GM12878 (cell line): ENCODE measurements around the gene SMTNL2. TPM values are rescaled to one million over a fixed set of nuclear protein-coding genes. Genes with fewer than 3 reads are reported as not detected.
A peak's percentile ranks its signal among the peaks of the same experiment; 100 is the strongest.
"Not testable (repeated sequence)": the region's sequence is repeated elsewhere in the genome, so short reads cannot be mapped to it uniquely, and the experiment has no call there.

ENCODE experiments used
- ATAC-seq: fragments of 200-7000 bp; cut with Tn5 transposase; 3 replicates; pipeline ENCODE4 v1.9.1; 2020; ENCODE audit warnings: mild to moderate bottlenecking, moderate library complexity
- BruUV-seq: library from RNA; stranded (reverse); fragments of 400-500 nt; replicated peaks from 2 replicates; lab custom pipeline; 2021; lab: Mats Ljungman, UMichigan
- CTCF ChIA-PET: fragments of 300-600 bp; sonication (Branson Sonifier 250); formaldehyde crosslinking; extraction: SDS; loops from one replicate; lab custom pipeline; 2021; ENCODE audit warnings: inconsistent platforms; lab: Yijun Ruan, JAX
- POLR2A ChIA-PET: fragments of 350-600 bp; formaldehyde crosslinking; extraction: SDS; loops from one replicate; lab custom pipeline; 2021; ENCODE audit warnings: inconsistent platforms; lab: Charles Lee
- RAD21 ChIA-PET: fragments of 300-600 bp; sonication (Branson Sonifier 250); formaldehyde crosslinking; loops from one replicate; lab custom pipeline; 2023; ENCODE audit warnings: antibody characterized with exemption; ENCODE audit not compliant: unreplicated experiment; lab: Charles Lee
- SMC1A ChIA-PET: fragments of 300-600 bp; sonication (Branson Sonifier 250); formaldehyde crosslinking; loops from one replicate; lab custom pipeline; 2023; ENCODE audit not compliant: unreplicated experiment, uncharacterized antibody; lab: Charles Lee
- DNase-seq: peaks from one replicate; pipeline ENCODE4 v3.0.0-alpha.2; 2011; ENCODE audit warnings: low read depth, low spot score
- FAIRE-seq: peaks from 3 replicates; lab custom pipeline; 2011; peaks lifted over from hg19 to GRCh38; lab: Jason Lieb, UNC
- H2AFZ ChIP-seq: 2 replicates; pipeline ENCODE4 v1.6.0; 2011; ENCODE audit warnings: low read depth, low read length, control low read depth; ENCODE audit not compliant: control insufficient read depth
- H3K27ac ChIP-seq: 2 replicates; pipeline ENCODE4 v1.5.1; 2011; ENCODE audit warnings: control low read depth; ENCODE audit not compliant: control insufficient read depth, insufficient read depth
- H3K27me3 ChIP-seq, 2 experiments: replicated peaks in 1 of 2; 2 replicates each; pipeline versions ENCODE4 v1.6.0 to v1.6.1; 2011; ENCODE audit warnings: low read length in 1 of 2; ENCODE audit not compliant: control insufficient read depth in 2 of 2, insufficient read depth in 2 of 2
- H3K36me3 ChIP-seq, 2 experiments: 2 replicates each; pipeline ENCODE4 v1.5.1; 2011; ENCODE audit warnings: low read length in 1 of 2; ENCODE audit not compliant: control insufficient read depth in 2 of 2, insufficient read depth in 2 of 2
- H3K4me1 ChIP-seq: 2 replicates; pipeline ENCODE4 v1.6.1; 2011; ENCODE audit warnings: mild to moderate bottlenecking, low read length, moderate library complexity, mixed read lengths; ENCODE audit not compliant: control insufficient read depth, insufficient read depth
- H3K4me2 ChIP-seq: 2 replicates; pipeline ENCODE4 v1.6.0; 2011; ENCODE audit warnings: control low read depth; ENCODE audit not compliant: control insufficient read depth, insufficient read depth
- H3K4me3 ChIP-seq: fragments of 200-600 bp; sonication (generic); 2 replicates; pipeline ENCODE4 v1.5.1; 2016
- H3K79me2 ChIP-seq: 2 replicates; pipeline ENCODE4 v1.6.0; 2011; ENCODE audit warnings: low read length; ENCODE audit not compliant: control insufficient read depth, insufficient read depth
- H3K9ac ChIP-seq: 2 replicates; pipeline ENCODE4 v1.8.0; 2011; ENCODE audit warnings: low read length, control low read depth, mixed read lengths; ENCODE audit not compliant: control insufficient read depth, insufficient read depth
- H3K9me3 ChIP-seq: replicated peaks from 3 replicates; pipeline ENCODE4 v1.5.1; 2011; ENCODE audit warnings: mild to moderate bottlenecking, low read length; ENCODE audit not compliant: control insufficient read depth, insufficient read depth
- H4K20me1 ChIP-seq: 2 replicates; pipeline ENCODE4 v1.6.0; 2011; ENCODE audit not compliant: control insufficient read depth, insufficient read depth
- BRCA1 ChIP-seq: IDR thresholded peaks from 2 replicates; pipeline ENCODE4 v1.6.1; 2011; ENCODE audit warnings: low read depth, low read length, improper control_type of control experiment
- NFXL1 ChIP-seq: fragments of 450-650 bp; IDR thresholded peaks from 2 replicates; pipeline ENCODE4 v1.6.1; 2017; ENCODE audit warnings: antibody characterized with exemption, mild to moderate bottlenecking, borderline replicate concordance
- NFYB ChIP-seq: IDR thresholded peaks from 2 replicates; pipeline ENCODE4 v1.6.1; 2011; ENCODE audit warnings: low read depth, mild to moderate bottlenecking, low read length, improper control_type of control experiment, moderate library complexity; ENCODE audit not compliant: insufficient read depth
- SMAD1 ChIP-seq: fragments of 450-650 bp; IDR thresholded peaks from 2 replicates; pipeline ENCODE4 v1.6.1; 2018; ENCODE audit warnings: mild to moderate bottlenecking, low read depth; ENCODE audit not compliant: partially characterized antibody
- SMAD5 ChIP-seq: IDR thresholded peaks from 2 replicates; pipeline ENCODE4 v1.6.1; 2016; ENCODE audit warnings: antibody characterized with exemption, low read depth
- WGBS: methylation state at CpG from one replicate; pipeline ENCODE4 v1.1.6; 2016; ENCODE audit warnings: low lambda C conversion rate; ENCODE audit not compliant: insufficient replicate concordance, insufficient coverage; ENCODE audit errors: missing lambda C conversion rate; 5-methylcytosine and 5-hydroxymethylcytosine counted together
- in situ Hi-C: fragments of 300-500 bp; cut with MboI; formaldehyde crosslinking; loops from 9 replicates; pipeline ENCODE4 v1.14.3; 2018; ENCODE audit warnings: mixed read lengths
- intact Hi-C: fragments of 100-400 bp; cut with micrococcal nuclease; formaldehyde crosslinking; loops from one replicate; pipeline ENCODE4 v1.14.2; 2022; ENCODE audit not compliant: unreplicated experiment
- polyA plus RNA-seq, 11 experiments: library from polyadenylated mRNA; depleted of rRNA in 4 of 11; unstranded in 6 of 11; stranded (reverse) in 5 of 11; fragments of >200 nt; fragmentation: Nextera tagmentation in 4 of 11; fragmentation: Illumina TruSeq in 1 of 11; extraction: Ambion mirVana in 4 of 11; extraction: Trizol in 1 of 11; gene quantifications; 1 replicate in 1 of 11; 2 replicates in 10 of 11; pipeline versions ENCODE4 v1.2.1 to v1.2.3, GENCODE V29; 2011 to 2016; ENCODE audit warnings: inconsistent platforms in 2 of 11, missing spikeins in 2 of 11, low read depth in 1 of 11
- total RNA-seq, 4 experiments: library from RNA; depleted of rRNA in 3 of 4; stranded (reverse); fragments of >200 nt in 3 of 4; fragmentation: Illumina TruSeq in 1 of 4; extraction: Trizol in 1 of 4; gene quantifications; 2 replicates each; pipeline versions ENCODE4 v1.2.1 to v1.2.3, GENCODE V29; 2013 to 2021

SMTNL2 gene
- total and polyA plus RNA-seq, 10 of the 15 experiments (the other 5 are each of a cell fraction or from before 2014, with no cell fraction given): not detected

- H3K79me2 ChIP-seq: no peaks in the 10 kb centered on the region
- TF ChIP-seq BRCA1 (no peak), SMAD1 (no peak), SMAD5 (no peak), NFXL1 (no peak)
- no peaks in the 10 kb centered on the region for H4K20me1 ChIP-seq
- intact Hi-C loops (no loop called here), in situ Hi-C loops (no loop called here)
- no peak overlapping the region for H3K4me3 ChIP-seq
- 59% methylated on average over 5 of the region's 5 CpGs for WGBS
- ChIA-PET POLR2A (interaction anchor here (0.6 kb wide), 1 partner anchor 453 kb away, joined by 4 read pairs; no protein-coding TSS in a partner anchor), SMC1A (no interaction called here), RAD21 (no interaction called here), CTCF (no interaction called here)
- no TSS peak for BruUV-seq
- no peak overlapping the region for H3K27ac ChIP-seq
- H3K9ac ChIP-seq: no peak overlapping the region
- no peak overlapping the region for H2AFZ ChIP-seq
- no peaks in the 10 kb centered on the region for H3K9me3 ChIP-seq
- FAIRE-seq: no peak
- H3K27me3 ChIP-seq: peaks cover 0 to 2% of the 10 kb centered on the region in 2 experiments; a peak in 1 of 4 replicates
- H3K36me3 ChIP-seq: no peaks in the 10 kb centered on the region
- H3K4me1 ChIP-seq: no peaks in the 10 kb centered on the region; the same call in 1 of the 2 replicates
- no peak for ATAC-seq
- no peak for DNase-seq
- no peak overlapping the region for H3K4me2 ChIP-seq
Measured at GRCh38 chr17:4652997-4653396, 68.7 kb downstream of the SMTNL2 start.

- H3K27ac ChIP-seq, intact Hi-C loops, DNase-seq, H4K20me1 ChIP-seq, H3K4me3 ChIP-seq, ATAC-seq, H3K36me3 ChIP-seq, POLR2A ChIA-PET, H3K27me3 ChIP-seq, SMC1A ChIA-PET, H3K9ac ChIP-seq, H3K79me2 ChIP-seq, in situ Hi-C loops, H3K4me1 ChIP-seq, FAIRE-seq, H2AFZ ChIP-seq, CTCF ChIA-PET, BruUV-seq, H3K9me3 ChIP-seq, H3K4me2 ChIP-seq, RAD21 ChIA-PET: not testable (repeated sequence)
- 71% methylated on average over 7 of the region's 7 CpGs for WGBS
- TF ChIP-seq NFYB: 0 out of 2 replicates have a peak, but pooled peaks have one; percentile 47
Measured at GRCh38 chr17:4655933-4656332, 71.6 kb downstream of the SMTNL2 start.
